HG03439 (cell line): ENCODE data around the gene FABP3.

Source experiments
- ATAC-seq: cut with Tn5 transposase; IDR thresholded peaks from one replicate; pipeline ENCODE4 v1.9.1; 2021; ENCODE audit warnings: mild to moderate bottlenecking, moderate library complexity; ENCODE audit not compliant: unreplicated experiment

The FABP3 gene

DNA sequence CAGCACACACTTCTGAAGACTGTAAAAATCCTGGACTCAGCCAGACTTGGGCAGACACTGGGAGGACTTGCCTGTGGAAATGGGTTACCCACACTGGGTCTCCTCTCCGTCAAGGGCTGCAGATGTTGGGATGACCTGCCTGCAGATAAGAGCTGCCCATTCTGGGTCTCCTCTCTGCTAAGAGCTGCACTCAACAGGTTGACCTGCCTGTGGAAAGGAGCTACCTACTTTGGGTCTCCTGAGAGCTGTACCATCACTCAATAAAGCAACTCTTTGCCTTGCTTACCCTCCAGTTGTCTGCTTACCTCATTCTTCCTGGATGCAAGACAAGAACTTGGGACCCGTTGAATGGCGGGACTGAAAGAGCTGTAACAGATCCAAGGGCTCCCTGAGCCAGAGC is 47.9 kb downstream of the FABP3 start:
- ATAC-seq = no peak

DNA sequence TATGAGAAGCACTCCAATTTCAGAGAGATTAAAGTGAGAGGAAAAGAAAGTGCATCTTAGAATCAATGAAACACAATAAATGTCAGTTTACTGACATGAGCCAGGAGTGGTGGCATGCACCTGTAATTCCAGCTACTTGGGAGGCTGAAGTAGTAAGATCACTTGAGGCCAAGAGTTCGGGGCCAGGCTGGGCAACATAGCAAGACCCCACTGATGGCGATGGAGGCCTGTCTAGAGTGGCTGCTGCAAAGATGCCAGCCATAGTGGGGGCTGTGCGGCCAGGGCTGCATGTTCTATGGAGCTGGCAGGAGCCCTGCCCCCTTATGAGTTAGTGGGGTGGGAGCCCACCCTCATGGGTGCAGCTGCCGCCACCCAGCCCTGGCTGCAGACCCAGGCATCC is 48.8 kb downstream of the FABP3 start:
- no peak for ATAC-seq

DNA sequence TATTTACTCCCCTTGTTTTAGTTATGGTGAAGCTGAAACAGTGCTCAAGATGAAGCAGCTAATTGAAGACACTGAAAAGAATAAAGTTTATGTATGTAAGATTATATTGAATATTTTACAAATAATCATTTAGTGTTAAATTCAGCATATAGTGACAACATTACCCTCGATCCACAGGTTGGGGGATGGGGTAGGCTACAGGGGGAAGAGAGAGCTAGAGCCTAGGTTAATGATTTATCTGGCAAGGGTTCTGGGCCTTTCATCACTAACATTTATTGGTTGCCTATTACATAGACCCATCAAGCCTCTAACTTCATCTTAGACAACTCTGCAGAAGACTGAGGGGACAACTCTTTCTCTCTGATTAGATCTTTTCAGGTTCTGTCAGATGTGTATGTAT is 54.7 kb downstream of the FABP3 start:
- no peak for ATAC-seq

DNA sequence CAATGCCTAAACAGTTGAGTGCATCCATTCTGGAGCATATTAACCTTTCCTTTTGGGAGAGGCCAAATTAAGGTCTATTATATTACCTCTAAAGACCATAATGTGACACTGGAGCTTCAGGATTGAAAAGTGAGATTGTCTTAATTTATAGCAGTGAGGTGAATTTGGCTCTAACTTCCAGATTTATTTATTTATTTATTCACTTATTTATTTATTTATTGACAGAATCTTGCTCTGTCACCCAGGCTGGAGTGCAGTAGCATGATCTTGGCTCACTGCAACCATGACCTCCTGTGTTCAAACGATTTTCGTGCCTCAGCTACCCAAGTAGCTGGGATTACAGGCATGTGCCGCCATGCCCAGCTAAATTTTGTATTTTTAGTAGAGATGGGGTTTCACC is 57.0 kb downstream of the FABP3 start:
- ATAC-seq = no peak
